NT2/D1 (cell line): ENCODE results near the gene TRIM69.

Experiments
- DNase-seq: peaks from one replicate; pipeline ENCODE4 v3.0.0-alpha.2; 2011; ENCODE audit warnings: low read depth, low spot score
- H3K27me3 ChIP-seq: 2 replicates; pipeline ENCODE4 v1.6.0; 2011; ENCODE audit warnings: mild to moderate bottlenecking; ENCODE audit not compliant: insufficient read length, insufficient read depth
- H3K36me3 ChIP-seq: 2 replicates; pipeline ENCODE4 v1.6.1; 2011; ENCODE audit warnings: mild to moderate bottlenecking, low read length, mixed read lengths; ENCODE audit not compliant: insufficient read depth, insufficient read length
- H3K4me1 ChIP-seq: 2 replicates; pipeline ENCODE4 v1.5.1; 2011; ENCODE audit not compliant: insufficient read depth, insufficient read length
- H3K4me3 ChIP-seq: 2 replicates; pipeline ENCODE4 v1.5.1; 2011; ENCODE audit warnings: low read depth; ENCODE audit not compliant: insufficient read length
- H3K9ac ChIP-seq: 2 replicates; pipeline ENCODE4 v1.6.0; 2011; ENCODE audit warnings: low read depth; ENCODE audit not compliant: insufficient read length
- H3K9me3 ChIP-seq: 2 replicates; pipeline ENCODE4 v1.5.1; 2011; ENCODE audit warnings: mild to moderate bottlenecking, low read length; ENCODE audit not compliant: insufficient read depth
- SUZ12 ChIP-seq: IDR thresholded peaks from 2 replicates; pipeline ENCODE4 v1.6.1; 2011; ENCODE audit not compliant: insufficient read length, insufficient read depth; ENCODE audit errors: extremely low read depth
- YY1 ChIP-seq: IDR thresholded peaks from 2 replicates; pipeline ENCODE4 v1.6.1; 2011; ENCODE audit not compliant: insufficient read length, insufficient read depth
- ZNF274 ChIP-seq: IDR thresholded peaks from 2 replicates; pipeline ENCODE4 v1.6.1; 2011; ENCODE audit warnings: mild to moderate bottlenecking, low read depth, low read length

The TRIM69 gene

GRCh38 chr15:44705986-44706385 is 30.3 kb upstream of the TRIM69 start:
- H3K4me3 ChIP-seq = no peak overlapping the region
- TF ChIP-seq SUZ12 (no peak), ZNF274 (no peak), YY1 (no peak)
- H3K9ac ChIP-seq = no peak overlapping the region
- no peaks in the 10 kb centered on the region for H3K36me3 ChIP-seq
- DNase-seq = no peak
- H3K9me3 ChIP-seq = no peaks in the 10 kb centered on the region
- H3K27me3 ChIP-seq = no peaks in the 10 kb centered on the region
- H3K4me1 ChIP-seq = peaks cover 3% of the 10 kb centered on the region

- H3K4me1 ChIP-seq = peaks cover 3% of the 10 kb centered on the region
- H3K9ac ChIP-seq = no peak overlapping the region
- no peaks in the 10 kb centered on the region for H3K27me3 ChIP-seq
- H3K9me3 ChIP-seq = no peaks in the 10 kb centered on the region
- no peak for DNase-seq
- no peak overlapping the region for H3K4me3 ChIP-seq
- TF ChIP-seq SUZ12 (no peak), ZNF274 (no peak), YY1 (no peak)
- H3K36me3 ChIP-seq = no peaks in the 10 kb centered on the region
These were observed 29.9 kb upstream of the TRIM69 start for GRCh38 chr15:44706401-44706800.

DNA sequence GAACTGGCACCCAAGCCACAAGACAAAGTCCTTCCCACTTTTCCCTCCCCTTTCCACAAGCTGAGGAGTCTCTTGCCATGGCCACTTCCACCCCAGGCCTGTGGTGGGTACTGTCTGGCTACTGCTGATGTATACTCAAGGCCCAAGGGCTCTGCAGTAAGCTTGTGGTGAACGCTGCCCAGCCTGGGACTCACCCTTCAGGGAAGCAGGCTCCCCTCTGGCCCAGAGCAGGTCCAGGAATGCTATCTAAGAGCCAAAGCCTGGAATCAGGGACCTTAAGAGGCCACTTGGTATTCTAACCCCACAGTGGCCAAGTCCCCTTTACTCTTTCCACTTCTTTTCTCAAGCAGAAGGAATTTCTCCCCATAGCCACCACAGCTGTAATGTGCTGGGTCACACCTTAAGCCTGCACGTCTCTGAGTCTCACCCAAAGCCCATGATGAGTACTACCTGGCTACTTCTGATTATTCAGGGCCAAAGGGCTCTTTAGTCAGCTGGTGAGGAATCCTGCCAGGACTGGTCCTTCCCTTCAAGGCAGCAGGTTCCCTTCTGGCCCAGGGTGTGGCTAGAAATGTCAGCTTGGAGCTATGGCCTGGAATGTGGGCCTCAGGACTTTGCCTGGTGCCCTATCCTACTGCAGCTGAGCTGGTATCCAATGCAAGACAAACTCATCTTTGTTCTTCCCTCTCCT is 29.2 kb upstream of the TRIM69 start:
- DNase-seq = no peak
- Histone ChIP-seq H3K4me1 (peaks cover 3% of the 10 kb centered on the region), H3K4me3 (no peak overlapping the region), H3K9me3 (no peaks in the 10 kb centered on the region), H3K36me3 (no peaks in the 10 kb centered on the region), H3K9ac (no peak overlapping the region), H3K27me3 (no peaks in the 10 kb centered on the region)
- no peak for TF ChIP-seq ZNF274
- no peak for TF ChIP-seq SUZ12
- no peak for TF ChIP-seq YY1

GRCh38 chr15:44710236-44711095 is 25.9 kb upstream of the TRIM69 start:
- H3K4me3 ChIP-seq = peak overlapping the region; percentile 78
- no peak for DNase-seq
- peak overlapping the region; percentile 93 for H3K9ac ChIP-seq
- H3K9me3 ChIP-seq = no peaks in the 10 kb centered on the region
- H3K27me3 ChIP-seq = no peaks in the 10 kb centered on the region
- H3K4me1 ChIP-seq = peaks cover 3% of the 10 kb centered on the region
- peaks cover 8% of the 10 kb centered on the region for H3K36me3 ChIP-seq
- TF ChIP-seq YY1 (no peak), SUZ12 (no peak), ZNF274 (no peak)

- H3K4me1 ChIP-seq = peaks cover 3% of the 10 kb centered on the region
- TF ChIP-seq YY1 = no peak
- no peak for TF ChIP-seq ZNF274
- TF ChIP-seq SUZ12 = no peak
- H3K36me3 ChIP-seq = peaks cover 15% of the 10 kb centered on the region
- H3K4me3 ChIP-seq = peak within 1 kb of the TSS; percentile 78
- DNase-seq = peak; percentile 80
- H3K9ac ChIP-seq = peak within 1 kb of the TSS; percentile 93
- no peaks in the 10 kb centered on the region for H3K27me3 ChIP-seq
- no peaks in the 10 kb centered on the region for H3K9me3 ChIP-seq
These were observed 25.1 kb upstream of the TRIM69 start, which contains the start of the genes B2M and PATL2 for GRCh38 chr15:44711096-44711742. B2M (plus strand) TSS chr15:44711517; CDS start chr15:44711547, 30 bp downstream. PATL2 (minus strand) TSS chr15:44711323; CDS start chr15:44676490, 34,833 bp downstream.

DNA sequence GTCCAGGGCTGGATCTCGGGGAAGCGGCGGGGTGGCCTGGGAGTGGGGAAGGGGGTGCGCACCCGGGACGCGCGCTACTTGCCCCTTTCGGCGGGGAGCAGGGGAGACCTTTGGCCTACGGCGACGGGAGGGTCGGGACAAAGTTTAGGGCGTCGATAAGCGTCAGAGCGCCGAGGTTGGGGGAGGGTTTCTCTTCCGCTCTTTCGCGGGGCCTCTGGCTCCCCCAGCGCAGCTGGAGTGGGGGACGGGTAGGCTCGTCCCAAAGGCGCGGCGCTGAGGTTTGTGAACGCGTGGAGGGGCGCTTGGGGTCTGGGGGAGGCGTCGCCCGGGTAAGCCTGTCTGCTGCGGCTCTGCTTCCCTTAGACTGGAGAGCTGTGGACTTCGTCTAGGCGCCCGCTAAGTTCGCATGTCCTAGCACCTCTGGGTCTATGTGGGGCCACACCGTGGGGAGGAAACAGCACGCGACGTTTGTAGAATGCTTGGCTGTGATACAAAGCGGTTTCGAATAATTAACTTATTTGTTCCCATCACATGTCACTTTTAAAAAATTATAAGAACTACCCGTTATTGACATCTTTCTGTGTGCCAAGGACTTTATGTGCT is 24.5 kb upstream of the TRIM69 start:
- H3K9me3 ChIP-seq = no peaks in the 10 kb centered on the region
- H3K4me3 ChIP-seq = peak overlapping the region; percentile 78
- no peak for TF ChIP-seq SUZ12
- TF ChIP-seq YY1 = no peak
- TF ChIP-seq ZNF274 = no peak
- no peak for DNase-seq
- H3K36me3 ChIP-seq = peaks cover 20% of the 10 kb centered on the region
- peaks cover 2% of the 10 kb centered on the region for H3K4me1 ChIP-seq
- peak overlapping the region; percentile 93 for H3K9ac ChIP-seq
- H3K27me3 ChIP-seq = no peaks in the 10 kb centered on the region

GRCh38 chr15:44712346-44713005 is 23.9 kb upstream of the TRIM69 start:
- H3K36me3 ChIP-seq = peaks cover 27% of the 10 kb centered on the region
- no peaks in the 10 kb centered on the region for H3K4me1 ChIP-seq
- H3K27me3 ChIP-seq = no peaks in the 10 kb centered on the region
- H3K4me3 ChIP-seq = peak overlapping the region; percentile 78
- no peak for TF ChIP-seq ZNF274
- no peak for TF ChIP-seq SUZ12
- no peak for TF ChIP-seq YY1
- no peak for DNase-seq
- no peaks in the 10 kb centered on the region for H3K9me3 ChIP-seq
- H3K9ac ChIP-seq = peak overlapping the region; percentile 93
